ENCODE results near the gene LARGE1.

DNA sequence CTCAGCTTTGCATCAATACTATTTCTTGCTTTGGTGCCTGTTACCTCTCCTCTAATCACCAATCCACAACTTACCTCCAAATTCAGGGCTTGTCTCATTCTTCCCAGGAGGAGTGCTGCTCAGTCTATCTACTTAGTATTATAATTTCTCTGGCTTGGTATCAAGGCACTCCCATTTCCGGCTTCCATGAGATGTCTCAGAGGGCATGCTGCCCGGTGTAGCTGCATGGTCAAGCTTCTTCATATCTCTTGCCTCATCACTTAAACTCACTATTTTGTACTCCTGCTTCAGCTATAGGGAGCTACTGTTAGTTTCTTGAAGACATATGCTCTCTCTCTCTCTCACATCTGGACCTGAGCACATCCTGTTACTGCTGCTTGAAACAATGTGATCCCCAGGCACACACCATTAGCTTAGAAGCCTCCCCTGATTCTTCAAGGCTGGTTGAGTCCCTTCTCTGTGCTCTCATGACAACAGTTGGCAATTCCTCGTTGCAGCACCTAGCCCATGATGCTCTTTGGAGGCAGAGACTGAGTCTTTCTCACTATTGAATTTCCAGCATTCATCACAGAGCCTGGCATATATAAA, 679.3 kb downstream of the LARGE1 start:
- TF ChIP-seq, protein P1, sequence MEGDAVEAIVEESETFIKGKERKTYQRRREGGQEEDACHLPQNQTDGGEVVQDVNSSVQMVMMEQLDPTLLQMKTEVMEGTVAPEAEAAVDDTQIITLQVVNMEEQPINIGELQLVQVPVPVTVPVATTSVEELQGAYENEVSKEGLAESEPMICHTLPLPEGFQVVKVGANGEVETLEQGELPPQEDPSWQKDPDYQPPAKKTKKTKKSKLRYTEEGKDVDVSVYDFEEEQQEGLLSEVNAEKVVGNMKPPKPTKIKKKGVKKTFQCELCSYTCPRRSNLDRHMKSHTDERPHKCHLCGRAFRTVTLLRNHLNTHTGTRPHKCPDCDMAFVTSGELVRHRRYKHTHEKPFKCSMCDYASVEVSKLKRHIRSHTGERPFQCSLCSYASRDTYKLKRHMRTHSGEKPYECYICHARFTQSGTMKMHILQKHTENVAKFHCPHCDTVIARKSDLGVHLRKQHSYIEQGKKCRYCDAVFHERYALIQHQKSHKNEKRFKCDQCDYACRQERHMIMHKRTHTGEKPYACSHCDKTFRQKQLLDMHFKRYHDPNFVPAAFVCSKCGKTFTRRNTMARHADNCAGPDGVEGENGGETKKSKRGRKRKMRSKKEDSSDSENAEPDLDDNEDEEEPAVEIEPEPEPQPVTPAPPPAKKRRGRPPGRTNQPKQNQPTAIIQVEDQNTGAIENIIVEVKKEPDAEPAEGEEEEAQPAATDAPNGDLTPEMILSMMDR (IDR thresholded peaks at IDR 0.05), result no peak
- TF ChIP-seq REST (IDR thresholded peaks at IDR 0.05; ENCODE audit: insufficient read depth in 1 of 2, low read depth in 2 of 2, low read length in 1 of 2) (no peak), SIN3A (IDR thresholded peaks at IDR 0.05; ENCODE audit: borderline replicate concordance, insufficient read depth, low read depth, low read length) (no peak), POLR2AphosphoS5 (IDR thresholded peaks at IDR 0.05; ENCODE audit: low read depth, low read length) (no peak), TCF7L2 (IDR thresholded peaks at IDR 0.05; ENCODE audit: low read depth, low read length) (no peak)

Measured in Panc1 (cell line).